ENCODE measurements around the gene KCNK13.

GRCh38 chr14:90109858-90110257 is 48.1 kb downstream of the KCNK13 start:
- TF ChIP-seq POLR2AphosphoS5 (IDR thresholded peaks at IDR 0.05; ENCODE audit: low read depth, low read length) (no peak), CTCF (IDR thresholded peaks at IDR 0.05) (peak; percentile 43)

All from Panc1 (cell line).